Activated CD4-positive, alpha-beta T cell treated with anti-CD3 and anti-CD28 coated beads, Interleukin-2, amount 50 U/mL, for 16 hours (primary cell): ENCODE results near the gene KRTAP5-8.
"Not testable (repeated sequence)": the region's sequence is repeated elsewhere in the genome, so short reads cannot be mapped to it uniquely, and the experiment has no call there.

ENCODE experiments used
- DNase-seq: peaks from one replicate; pipeline ENCODE4 v3.0.0-alpha.2; 2020

Gene KRTAP5-8, protein sequence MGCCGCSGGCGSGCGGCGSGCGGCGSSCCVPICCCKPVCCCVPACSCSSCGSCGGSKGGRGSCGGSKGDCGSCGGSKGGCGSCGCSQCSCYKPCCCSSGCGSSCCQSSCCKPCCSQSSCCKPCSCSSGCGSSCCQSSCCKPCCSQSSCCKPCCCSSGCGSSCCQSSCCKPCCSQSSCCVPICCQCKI

DNA sequence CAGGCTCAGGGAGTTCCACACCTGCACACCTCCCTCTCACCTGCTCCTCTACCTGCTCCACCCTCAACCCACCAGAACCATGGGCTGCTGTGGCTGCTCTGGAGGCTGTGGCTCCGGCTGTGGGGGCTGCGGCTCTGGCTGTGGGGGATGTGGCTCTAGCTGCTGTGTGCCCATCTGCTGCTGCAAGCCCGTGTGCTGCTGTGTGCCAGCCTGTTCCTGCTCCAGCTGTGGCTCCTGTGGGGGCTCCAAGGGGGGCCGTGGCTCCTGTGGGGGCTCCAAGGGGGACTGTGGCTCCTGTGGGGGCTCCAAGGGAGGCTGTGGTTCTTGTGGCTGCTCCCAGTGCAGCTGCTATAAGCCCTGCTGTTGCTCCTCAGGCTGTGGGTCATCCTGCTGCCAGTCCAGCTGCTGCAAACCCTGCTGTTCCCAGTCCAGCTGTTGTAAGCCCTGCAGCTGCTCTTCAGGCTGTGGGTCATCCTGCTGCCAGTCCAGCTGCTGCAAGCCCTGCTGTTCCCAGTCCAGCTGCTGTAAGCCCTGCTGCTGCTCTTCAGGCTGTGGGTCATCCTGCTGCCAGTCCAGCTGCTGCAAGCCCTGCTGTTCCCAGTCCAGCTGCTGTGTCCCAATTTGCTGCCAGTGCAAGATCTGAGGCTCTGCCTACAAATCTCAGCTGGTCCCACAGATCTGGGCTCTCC lies at the start of gene KRTAP5-8:
TSS of gene KRTAP5-8 (plus strand) at position 49 of the 689 bp plus-strand sequence. CDS start at position 80, 31 bp downstream.
- DNase-seq: not testable (repeated sequence)

DNA sequence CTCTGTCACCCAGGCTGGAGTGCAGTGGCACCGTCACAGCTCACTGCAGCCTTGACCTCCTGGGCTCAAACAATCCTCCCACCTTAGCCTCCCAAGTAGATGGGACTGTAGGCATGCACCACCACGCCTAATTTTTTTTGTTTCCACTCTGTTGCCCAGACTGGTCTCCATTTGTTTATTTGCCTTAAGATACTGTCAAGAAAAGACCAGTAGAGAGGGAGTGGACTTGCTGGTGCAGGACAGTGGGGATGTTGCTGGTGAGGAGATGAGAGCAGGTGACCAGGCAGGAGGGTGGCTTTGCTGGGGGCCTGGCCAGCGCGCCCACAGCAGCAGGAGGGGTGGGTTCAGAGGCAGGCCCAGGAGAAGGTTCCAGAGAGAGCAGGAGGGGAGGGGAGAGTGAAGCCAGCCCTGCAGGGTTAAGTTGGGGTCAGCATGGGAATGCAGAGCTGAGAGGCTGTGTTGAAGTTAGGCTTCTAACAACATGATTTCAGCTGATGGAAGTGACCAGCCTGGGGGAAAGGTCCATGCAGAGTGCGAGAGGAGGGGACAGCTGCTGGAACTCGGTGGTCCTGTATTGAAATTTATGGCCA lies 49.0 kb upstream of the KRTAP5-8 start:
- DNase-seq: no peak

DNA sequence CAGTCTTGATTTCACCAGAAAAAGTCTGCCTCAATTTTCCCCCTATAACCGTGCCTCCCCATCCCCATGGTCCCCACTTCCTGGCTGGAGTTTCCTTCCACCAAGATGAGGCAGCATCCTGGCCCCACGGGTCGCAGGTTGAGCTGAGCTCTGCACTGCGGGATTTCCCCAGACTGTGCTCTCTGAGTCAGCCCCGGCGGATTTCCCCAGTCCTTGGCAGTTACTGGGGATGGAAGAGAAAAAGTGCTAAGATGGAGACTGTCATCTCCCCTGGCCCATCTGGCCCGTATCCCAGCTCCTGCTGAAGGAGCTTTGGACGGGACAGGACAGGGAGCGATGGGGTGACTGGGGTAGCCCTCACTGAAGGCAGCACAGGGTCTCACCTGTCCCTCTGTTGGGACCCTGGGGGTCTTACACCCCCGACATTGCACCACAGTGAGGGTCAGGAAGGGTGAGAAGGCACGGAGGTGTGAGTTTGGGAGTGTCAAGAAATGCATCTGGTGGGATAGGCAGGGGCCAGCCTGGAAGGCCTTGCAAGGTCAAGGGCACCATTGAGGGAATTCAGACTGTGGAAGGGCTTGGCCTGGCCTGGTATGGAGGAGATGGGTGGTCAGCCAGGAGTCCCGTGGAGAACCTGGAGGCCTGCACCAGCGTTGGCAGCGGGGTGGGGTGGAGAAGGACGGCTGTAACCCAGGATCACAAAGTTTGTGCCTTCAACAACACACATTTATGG lies 48.3 kb upstream of the KRTAP5-8 start:
- peak; percentile 77 for DNase-seq

DNA sequence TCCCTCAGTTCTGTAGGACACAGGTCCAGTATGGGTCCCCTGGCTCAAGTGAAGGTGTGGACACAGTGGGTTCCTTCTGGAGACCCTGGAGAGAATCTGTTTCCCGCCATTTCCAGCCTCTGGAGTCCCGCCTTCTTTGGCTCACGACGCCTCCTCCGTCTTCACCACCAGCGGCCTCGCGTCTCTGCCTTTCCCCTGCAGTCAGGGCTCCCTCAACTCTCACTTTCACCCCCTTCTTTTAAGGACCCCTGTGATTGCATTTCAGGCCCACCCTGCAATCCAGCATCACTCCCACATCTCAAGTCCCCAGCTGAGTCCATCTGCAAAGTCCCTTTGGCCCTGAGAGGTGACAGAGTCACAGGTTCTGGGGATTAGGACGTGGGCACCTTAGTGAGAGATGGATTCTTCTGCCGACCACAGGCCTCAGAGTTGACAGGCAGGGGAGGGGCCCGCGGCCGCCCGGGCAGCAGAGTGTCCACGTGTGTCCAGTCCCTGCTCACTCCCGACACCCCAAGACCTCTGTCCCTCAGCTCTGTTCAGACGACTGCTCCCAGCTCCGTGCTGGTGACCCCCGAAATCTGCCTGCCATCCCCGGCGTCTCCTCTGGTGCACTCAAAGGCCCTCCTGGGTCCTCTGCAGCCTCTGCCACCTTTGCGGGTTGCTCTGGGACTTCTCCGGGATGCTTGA lies 47.6 kb upstream of the KRTAP5-8 start:
- no peak for DNase-seq

DNA sequence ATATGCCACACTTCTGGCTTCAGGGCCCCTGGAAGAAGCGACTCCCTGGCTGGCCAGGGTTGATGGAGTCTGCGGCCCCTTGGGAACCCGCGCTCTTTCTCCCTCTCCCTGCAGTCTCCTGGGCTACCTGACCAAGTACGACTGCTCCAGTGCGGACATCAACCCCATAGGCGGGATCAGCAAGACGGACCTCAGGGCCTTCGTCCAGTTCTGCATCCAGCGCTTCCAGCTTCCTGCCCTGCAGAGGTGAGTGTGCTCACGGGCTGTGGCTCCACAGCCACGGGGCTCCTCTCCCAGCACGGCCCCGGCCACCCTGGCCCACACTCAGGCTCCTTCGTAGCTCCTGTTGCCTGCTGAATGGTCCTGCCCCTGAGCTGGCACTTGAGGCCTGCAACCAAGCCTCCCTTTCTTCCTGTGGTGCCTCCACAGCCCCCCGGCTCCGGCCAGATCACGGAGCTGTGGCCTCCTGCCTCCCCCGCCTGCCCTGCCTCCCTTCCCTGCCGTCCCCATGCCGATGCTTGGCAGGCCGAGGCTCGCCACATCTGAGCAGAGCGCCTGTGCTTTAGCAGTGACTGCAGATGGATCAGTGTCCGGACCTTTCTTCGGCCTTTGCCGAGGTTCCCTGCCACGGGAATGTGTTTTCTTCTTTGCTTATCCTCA lies 47.0 kb upstream of the KRTAP5-8 start:
- DNase-seq: no peak

DNA sequence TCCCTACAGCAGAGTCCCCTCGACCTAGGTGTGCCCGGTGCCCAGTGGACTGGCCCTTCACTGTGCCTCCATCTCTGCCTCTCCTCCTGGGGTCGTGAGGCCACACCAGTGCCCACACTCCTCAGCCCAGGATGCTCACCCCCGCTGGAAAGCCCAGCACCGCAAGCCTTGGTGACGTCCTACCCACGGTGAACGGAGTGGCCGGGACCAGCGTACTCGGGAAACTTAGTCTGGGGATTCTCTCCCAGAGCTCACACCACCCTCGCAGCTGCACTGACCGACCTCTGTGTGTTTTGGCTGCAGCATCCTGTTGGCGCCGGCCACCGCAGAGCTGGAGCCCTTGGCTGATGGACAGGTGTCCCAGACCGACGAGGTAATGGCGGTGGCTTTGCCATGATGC lies 46.3 kb upstream of the KRTAP5-8 start:
- no peak for DNase-seq

DNA sequence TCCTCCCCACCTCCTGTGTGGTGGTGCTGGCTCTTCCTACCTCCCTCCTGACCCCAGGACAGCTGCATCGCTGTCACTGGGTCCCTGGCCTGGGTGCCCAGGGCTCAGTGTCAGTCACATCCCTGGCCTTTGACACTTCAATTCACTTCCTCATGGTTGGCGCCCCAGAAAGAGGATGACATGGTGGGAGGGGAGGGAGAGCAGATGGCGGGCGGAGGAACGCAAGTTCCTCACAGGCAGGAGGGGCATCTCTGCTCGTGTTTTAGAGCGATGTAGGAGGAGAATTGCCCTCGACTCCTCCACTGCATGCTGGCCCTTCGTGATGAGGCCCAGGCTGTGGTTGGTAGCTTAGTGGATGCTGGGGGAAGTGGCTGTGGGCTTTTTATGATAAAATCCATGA lies 45.9 kb upstream of the KRTAP5-8 start:
- no peak for DNase-seq

DNA sequence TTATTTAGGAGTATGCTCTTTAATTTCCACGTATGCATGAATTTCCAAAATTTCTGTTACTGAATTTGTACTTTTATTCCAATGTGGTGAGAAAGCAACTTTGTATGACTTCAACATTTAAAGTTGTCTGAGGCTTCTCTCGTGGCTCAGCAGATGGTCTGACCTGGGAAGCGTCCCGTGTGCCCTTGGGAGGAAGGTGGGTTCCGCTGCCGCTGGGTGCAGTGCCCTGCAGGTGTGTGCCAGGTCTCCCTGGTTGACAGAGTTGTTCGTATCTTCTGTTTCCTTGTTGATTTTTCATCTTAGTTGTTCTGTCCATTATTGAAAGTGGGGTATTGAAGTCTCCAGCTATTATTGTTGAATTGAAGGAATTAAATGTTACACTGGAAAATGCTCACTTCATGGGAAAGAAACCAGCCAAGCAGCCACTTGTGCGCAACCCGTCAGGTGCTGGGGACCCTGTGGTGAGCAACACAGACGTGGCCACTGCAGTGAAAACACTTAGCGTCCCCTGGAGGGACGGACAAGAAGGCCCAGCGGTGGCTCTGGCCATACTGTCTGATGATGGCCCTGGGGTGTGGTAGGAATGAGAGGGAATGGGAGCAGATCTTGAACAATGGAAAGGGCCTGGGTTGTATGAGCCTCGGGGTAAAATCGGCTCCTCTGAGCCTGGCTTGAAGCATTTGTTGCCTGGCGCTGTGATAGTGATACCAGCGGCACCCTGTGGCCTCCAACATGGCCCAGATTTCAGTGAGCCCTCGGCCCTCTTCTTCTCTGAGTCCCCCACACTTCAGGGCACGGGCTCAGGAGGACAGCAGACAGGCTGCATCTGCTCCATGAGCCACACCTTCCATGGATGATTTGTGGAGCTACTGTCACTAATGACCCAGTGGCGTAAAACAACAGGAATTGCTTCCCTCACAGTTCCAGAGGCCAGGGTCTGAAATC lies 42.3 kb upstream of the KRTAP5-8 start:
- no peak for DNase-seq

DNA sequence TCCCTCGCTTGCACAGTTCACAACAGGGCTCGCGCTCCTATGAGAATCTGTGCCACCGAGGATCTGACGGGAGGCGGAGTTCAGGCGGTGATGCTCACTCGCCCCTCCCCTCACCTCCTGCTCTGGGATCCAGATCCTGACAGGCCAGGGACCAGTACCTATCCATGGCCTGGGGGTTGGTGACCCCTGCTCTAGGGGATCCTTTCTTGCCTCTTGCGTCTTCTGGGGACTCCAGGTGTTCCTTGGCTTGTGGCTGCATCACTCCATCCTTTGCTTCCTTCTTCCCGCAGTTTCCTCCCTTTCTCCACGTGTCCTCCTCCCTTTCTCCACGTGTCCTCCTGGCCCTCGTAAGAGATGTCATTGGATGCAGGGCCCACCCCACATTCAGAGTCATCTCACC lies 41.4 kb upstream of the KRTAP5-8 start:
- DNase-seq: no peak

DNA sequence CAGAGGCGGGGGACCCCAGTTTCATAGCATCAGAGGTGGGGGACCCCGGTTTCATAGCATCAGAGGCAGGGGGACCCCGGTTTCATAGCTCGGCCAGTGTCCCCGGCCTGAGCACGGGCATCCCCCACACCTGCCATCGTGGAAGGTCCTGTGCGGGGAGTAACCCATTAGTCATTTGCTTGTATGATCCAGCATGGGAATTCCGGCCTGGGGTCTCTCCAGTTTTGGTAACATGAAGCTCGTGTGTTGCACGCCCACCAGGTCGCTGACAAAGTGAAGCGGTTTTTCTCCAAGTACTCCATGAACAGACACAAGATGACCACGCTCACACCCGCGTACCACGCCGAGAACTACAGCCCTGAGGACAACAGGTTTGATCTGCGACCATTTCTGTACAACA lies 39.7 kb upstream of the KRTAP5-8 start:
- no peak for DNase-seq

DNA sequence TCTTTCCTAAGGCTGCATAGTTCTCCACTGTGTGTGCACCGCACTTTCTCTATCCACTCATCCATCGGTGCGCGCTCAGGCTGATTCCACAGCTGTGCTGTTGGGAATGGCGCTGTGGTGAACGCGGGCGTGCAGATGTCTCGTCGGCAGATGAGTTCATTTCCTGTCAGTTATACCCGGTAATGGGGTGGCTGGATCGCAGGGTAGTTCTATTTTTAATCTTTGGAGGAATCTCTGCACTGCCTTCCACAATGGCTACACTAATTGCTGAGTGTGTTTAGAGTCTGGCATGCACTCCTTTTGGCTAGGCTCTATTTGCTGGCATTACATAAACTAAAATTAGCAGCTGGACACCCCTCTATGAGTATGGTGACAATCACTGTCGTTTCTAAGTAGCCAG lies 38.7 kb upstream of the KRTAP5-8 start:
- DNase-seq: peak; percentile 10

DNA sequence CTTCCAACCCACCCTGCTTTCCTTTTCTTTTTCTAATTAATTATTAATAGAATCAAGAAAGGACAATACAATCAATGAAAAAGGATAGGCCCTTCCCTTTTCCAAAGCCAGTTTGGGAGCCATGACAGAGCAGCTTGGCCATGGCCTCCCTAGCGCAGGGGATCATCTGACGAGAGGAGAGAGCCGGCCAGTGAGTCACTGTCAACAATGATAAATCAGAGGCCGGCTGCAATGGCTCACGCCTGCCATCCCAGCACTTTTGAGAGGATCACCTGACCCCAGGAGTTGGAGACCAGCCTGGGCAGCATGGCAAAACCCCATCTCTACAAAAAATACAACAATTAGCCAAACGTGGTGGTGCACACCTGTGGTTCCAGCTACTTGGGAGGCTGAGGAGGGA lies 38.3 kb upstream of the KRTAP5-8 start:
- no peak for DNase-seq

DNA sequence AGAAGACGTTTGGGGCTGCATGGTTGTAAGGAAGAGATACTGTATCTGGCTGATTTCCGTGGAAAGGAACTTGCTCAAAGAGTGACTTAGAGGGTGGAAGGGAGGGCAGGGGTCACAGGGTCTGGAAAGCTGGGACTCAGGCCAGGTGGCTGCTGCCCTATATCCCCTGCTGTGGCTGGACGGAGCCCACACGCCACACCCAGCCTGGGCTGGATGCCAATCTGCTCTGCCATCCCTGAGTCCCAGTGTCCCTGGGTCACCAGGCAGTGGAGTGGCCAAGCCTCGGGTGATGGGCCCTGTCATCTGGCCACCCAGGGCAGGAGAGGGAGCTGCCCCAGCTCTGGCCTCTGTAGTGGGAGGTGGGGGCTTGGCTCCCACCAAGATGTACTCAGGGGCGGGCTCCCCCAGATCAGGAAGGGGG lies 37.2 kb upstream of the KRTAP5-8 start:
- no peak for DNase-seq

DNA sequence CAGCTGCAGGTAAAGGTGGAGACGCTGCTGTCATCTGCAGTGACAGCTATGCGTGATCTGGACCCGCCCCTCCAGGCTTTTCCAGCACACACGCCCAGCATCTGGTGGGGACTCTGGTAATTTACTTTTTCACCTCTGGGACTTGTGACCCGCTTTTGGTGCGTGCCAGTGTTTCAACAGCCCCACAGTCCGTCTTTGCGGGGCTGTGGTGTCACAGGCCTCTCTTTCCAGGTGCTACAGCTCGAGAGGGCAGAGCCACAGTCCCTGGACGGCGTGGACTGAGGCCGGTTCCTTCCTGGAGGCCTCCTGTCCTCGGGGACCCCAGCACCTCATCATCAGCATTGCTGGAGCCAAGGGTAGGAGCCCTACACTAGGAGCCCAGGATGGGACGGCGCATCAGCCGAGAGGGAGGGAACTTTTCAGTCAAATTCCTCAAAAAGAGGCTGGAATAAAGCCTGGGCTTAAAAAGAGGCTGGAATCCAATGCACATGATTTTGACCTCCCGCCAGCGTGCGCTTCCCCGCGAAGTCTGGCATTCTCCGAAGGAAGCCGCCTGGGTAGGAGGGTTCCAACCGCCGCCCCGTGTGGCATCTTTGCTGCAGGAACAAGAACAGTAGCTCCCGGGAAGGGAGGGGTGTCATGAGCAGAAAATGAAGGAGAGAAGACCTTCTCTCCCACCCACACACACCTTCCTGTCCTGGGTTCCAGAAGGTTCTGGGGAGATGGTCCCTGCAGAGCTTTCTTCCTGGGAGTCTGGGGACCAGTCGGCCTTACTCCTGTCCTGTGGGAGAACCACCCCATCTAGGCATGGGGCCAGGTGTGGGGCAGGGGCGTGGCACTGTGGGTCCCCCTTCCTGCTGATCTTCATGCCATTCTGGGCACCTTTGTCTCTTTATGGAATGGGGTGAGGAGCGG lies 36.5 kb upstream of the KRTAP5-8 start:
- DNase-seq: no peak

DNA sequence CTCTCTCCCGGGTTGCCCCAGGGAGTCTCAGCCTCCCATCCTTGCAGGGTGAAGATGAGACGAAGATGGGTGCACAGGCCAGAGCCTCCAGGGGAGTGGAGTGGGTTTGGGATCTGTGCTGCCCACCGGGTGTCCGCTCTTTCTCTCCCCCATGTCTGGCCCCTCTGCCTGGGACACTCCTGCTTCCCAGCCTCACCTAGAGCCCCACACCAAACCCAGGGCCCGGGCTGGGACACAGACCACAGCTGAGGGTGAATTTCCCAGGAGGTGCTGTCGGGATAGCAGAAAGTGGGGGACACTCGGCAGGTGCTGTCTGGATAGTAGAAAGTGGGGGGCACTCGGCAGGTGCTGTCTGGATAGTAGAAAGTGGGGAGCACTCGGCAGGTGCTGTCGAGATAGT lies 35.8 kb upstream of the KRTAP5-8 start:
- DNase-seq: no peak

DNA sequence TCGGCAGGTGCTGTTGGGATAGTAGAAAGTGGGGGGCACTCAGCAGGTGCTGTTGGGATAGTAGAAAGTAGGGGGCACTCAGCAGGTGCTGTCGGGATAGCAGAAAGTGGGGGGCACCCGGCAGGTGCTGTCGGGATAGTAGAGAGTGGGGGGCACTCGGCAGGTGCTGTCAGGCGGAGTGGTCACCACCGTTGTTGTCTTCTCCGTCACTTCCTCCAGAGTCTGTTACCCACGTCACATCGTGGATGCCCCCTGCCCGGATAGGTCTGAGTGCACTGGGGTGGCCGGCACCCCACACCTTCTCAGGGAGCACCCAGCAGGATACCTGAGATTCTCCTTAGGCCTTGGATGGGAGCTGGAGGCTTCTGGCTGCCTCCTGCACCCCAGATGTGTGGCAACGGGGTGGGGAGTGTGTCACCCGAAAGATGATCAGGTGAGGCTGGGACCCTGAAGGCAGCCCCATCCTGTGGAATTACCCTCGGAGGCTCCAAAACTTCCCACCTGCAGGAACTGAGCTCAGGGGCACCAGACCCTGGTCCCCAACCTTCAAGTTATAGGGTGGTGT lies 34.9 kb upstream of the KRTAP5-8 start:
- no peak for DNase-seq

DNA sequence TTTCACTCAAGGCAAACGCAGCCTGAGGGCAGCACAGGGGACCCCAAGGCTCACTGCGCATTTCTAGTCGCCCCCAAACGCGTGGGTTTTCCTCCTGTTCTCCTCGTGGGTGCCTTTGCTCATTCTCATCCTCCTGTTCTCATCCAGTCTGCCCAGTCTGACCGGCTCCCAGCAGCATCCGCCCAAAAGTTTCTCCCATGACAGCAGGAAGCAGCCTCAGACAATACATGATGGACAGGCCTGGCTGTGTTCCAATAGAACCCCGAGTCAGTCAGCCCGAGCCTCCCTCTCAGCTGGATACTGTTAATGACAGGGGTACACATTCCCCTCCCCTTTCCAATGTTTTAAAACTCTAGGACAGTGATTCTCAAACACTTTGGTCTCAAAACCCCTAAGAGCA lies 33.3 kb upstream of the KRTAP5-8 start:
- no peak for DNase-seq

DNA sequence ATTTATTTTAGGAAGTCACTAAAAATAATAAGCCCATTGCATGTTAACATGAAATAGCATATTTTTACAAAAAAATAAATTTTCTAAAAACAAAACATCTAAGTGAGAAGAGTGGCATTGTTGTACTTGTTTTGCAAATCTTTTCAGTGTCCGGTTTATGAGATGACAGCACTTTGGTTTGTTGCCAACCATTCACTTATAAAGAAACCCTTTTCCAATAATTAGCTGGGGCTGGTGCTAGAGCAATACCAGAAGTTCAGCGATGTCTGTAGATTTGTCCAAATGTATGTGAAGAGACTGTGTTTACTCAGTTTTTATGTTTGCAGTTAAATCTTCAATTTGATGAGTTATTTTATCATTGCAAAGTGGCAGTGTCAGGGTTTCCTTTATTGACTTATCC lies 32.8 kb upstream of the KRTAP5-8 start:
- DNase-seq: no peak

DNA sequence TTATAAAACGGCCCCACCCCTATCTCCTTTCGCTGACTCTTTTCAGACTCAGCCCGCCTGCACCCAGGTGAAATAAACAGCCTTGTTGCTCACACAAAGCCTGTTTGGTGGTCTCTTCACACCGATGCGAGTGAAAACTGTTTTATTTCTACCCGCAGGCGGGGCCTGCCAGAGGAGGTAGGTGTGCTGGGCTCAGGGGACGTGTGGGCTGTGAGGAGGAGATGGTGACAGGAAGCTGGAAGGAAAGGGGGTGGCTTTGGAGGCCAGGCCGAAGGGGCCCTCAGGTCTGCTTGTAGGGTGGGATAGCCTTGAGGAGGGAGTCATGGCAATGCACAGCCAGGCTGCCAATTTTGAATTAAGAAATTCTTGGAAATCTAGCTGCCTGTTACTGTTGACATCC lies 32.0 kb upstream of the KRTAP5-8 start:
- DNase-seq: no peak

DNA sequence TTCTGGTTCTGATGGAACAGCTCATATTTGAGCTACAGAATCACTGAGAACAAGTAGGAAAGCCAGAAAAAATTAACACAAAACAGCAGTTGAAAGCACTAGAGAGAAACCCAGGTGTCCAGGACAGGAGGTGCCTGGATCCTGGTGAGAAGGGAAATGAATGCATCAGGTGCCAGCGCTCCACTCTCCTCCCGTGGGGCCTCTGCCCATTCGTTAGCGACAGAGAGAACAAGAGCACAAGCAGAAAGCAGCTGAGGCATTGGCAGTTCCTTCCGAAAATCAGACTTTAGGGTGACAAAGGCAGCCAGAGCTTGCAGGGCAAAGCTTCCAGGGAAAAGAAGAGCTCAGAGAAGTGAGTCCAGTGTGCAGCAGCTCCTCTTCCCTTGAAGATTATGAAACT lies 30.7 kb upstream of the KRTAP5-8 start:
- no peak for DNase-seq
